Right renal cortex interstitium (tissue), 3 donors: ENCODE measurements around the gene TMEM198. TPM values are rescaled to one million over a fixed set of nuclear protein-coding genes. Genes with fewer than 3 reads are reported as not detected.

Source experiments
- DNase-seq, 3 donors: peaks; one replicate each; pipeline ENCODE4 v3.0.0-alpha.2; 2013; ENCODE audit warnings: low read depth in 3 of 3, low spot score in 2 of 3
- polyA plus RNA-seq, 3 donors: library from polyadenylated mRNA; unstranded; fragments of 120-200 nt; gene quantifications; one replicate each; pipeline ENCODE4 v1.2.1, GENCODE V29; 2013; ENCODE audit not compliant: insufficient read length in 3 of 3

TMEM198 gene
- polyA plus RNA-seq, 3 donors = 2.5 to 2.6 (median 2.5) TPM

DNA sequence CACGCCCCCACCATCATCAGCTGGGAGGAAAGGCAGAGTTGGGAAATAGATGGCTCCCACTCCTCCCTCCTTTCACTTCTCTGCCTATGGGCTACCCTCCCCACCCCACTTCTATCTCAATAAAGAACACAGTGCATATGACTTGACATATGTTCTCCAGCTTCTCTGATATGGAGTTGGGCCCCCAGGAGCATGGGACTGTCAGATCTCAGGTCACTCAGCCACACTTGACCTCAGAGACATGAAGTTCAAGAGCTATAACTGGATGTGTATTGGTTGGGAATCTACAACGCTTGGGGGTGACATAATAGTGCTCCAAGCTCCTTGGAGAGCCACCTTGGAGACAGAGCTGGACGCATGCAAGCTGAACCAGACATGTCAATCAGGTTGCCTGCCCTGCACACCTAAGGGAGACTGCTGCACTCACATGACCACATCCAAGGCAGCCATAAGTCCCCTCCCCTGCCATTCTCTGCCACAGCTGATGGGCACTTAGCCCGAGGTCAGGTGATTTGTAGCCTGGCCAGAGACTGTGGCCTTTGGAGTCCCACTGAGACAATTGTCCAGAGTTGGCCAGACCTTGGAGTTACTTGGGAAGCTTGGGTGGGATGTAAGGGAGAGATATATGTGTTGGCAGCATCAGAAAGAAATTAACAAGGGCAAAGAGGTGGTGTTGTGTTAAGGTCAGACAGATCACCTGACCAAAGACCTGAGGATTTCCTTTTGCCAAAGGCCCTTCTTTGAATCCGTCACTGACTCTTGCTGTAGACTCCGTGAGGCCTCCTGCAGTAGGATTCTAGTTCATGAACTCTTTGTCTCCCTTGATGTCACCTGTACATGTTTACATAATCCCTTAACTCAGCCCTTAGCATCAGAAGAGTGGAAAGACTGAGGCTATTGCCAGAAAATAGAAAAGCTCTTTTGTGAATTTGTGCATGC is 32.0 kb downstream of the TMEM198 start:
- DNase-seq = no peak

DNA sequence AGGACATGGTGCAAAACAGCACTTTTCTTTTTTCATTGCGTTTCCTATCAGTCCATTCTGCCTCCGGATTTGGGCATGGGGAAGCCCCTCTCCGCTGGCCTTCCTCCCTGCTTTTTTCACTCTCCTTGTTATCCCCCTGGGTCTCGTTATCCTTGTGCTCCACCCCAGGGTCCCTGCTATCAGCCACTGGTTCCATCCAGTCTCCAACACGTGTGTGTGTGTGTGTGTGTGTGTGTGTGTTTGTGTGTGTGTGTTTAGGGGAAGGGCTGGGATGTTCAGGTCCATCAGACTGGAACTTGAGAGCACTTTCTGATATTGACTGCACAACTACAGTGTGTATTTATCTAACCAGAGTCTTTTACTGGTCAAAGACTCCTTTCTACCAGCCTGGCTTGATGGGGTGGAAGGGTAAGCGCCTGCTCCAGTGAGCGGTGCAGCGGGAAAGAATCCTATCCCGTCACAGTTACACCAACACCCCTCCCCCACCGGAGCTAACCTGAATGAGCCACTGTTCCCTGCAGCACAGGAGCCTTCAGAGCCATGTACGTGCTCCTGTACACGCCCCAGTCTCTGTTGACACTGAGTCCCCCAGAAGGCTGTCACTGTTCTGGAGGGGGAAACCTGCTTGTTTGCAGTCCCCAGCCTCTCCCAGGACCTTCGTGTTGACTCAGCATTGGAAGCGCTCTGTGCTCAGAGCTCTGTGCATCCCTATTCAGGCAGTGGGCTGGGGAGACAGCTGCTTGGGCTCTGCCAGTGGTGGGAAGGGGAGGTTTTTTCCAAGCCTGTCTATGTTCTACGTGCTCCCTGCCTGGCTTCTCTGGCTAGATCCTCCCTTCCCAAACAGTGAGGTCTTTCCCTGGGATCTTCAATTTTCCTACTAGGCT is 32.9 kb downstream of the TMEM198 start:
- DNase-seq = no peak

DNA sequence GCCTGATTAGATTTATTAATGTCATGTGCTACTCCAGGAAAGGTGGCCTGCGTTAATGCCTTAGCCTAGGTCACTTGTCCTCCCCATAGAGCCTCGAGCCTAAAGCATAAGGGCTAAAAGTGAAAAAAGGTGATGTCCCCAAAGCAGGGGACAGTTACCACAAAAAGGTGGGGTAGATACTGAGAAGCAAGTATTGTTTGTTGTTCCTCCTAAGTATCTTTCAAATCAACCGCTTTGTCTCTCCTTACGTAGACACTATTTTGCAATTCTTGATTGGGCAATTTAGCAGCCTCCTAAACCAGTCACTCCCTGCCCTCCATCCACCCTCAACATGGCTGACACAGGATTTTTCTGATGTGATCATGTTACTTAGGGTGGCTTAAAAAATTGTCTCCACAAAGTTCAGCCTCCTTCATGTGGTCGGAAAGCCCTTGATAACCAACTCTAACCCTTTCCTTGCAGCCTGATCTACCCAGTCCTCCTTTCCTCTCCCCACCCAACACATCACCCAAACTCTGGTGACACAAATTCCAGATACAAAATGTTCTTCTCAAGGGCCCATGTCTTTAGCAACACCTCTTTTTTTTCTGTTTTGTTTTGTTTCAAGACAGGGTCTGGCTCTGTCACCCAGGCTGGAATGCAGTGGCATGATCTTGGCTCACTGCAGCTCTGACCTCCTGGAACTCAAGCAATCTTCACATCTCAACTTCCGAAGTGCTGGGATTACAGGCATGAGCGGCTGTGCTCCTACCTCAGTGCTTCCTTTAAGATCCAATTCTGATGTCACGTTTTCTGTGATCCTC is 35.2 kb downstream of the TMEM198 start:
- no peak for DNase-seq

DNA sequence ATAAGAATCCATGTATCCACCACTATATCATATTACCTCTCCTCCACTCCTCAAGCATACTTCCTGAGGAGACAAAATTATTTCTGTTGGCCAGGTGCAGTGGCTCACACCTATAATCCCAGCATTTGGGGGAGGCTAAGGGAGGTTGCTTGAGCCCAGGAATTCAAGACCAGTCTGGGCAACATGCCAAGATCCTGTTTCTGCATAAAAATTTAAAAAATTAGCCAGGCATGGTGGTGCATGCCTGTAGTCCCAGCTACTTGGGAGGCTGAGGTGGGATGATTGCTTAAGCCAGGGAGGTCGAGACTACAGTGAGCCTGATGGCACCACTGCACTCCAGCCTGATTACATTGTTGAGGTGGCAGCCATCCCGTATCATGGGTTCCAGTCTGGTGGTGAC is 37.5 kb downstream of the TMEM198 start:
- no peak for DNase-seq

DNA sequence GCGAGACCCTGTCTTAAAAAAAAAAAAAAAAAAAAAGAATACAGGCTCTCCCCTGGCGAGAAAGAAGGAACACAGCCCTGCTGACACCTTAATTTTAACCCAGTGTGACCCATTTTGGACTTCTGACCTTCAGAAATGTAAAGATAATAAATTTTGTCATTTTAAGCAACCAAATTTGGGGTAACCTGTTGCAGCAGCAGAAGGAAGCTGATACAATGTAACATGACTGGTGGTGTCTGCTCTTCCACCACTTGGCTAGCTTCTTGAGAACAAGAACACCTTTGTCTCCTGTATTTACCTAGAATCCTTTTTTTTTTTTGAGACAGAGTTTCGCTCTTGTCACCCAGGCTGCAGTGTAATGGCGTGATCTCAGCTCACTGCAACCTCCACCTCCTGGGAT is 47.3 kb downstream of the TMEM198 start:
- DNase-seq = no peak

DNA sequence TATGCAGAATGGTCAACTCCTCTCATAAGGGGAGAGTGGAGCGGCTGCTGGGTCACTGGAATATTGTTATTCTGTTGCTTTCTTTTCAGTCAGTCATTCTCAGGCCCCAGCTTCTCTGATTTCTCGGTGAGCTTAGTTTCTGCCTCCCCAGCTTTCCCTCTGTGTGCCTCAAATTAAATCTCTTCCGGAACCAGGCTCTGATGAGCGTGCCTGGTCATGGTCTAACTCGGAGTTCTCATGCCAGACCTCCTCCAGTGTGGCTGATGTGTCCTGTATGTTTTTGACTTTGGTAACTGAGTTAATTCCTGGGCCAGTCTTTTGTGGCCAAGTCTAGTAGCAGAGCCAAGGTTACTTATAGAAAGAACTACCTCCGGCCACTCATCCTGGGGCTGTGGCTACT is 48.9 kb downstream of the TMEM198 start:
- DNase-seq = no peak

DNA sequence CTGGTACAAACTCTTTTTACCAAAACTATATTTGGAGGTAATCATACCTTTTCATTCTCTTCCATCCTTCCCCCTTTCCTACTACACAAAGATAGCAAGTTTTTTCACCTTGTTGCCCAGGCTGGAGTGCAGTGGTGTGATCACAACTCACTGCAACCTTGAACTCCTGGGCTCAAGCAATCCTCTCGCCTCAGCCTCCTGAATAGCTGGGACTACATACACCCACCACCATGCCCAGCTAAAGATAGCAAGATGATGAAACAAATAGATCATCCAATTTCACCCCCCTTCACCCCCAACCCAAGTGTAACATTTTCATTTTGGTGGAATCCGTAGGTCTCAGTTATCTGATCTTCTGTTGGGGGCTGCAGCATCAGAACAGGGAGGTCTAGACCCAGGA is 49.3 kb downstream of the TMEM198 start:
- DNase-seq = no peak

DNA sequence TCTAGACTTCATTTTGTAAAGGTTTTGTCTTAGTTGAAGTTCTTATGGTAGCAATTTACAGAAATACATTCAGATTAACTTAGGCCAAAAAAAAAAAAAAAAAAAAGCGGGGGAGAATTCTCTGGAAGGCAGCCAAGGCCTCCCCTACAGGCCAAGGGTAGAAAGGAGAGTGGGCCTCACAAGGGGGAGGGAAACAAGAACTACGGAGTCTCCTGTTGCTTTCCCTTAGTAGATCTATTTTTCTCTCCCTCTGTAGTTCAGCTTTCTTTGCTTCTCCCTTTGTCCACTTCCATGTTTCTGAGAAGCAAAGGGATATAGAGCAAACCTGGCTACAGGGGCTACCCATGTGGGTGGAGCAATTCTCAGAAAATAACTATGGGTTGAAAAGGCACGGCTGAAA is 51.4 kb downstream of the TMEM198 start:
- DNase-seq = no peak

DNA sequence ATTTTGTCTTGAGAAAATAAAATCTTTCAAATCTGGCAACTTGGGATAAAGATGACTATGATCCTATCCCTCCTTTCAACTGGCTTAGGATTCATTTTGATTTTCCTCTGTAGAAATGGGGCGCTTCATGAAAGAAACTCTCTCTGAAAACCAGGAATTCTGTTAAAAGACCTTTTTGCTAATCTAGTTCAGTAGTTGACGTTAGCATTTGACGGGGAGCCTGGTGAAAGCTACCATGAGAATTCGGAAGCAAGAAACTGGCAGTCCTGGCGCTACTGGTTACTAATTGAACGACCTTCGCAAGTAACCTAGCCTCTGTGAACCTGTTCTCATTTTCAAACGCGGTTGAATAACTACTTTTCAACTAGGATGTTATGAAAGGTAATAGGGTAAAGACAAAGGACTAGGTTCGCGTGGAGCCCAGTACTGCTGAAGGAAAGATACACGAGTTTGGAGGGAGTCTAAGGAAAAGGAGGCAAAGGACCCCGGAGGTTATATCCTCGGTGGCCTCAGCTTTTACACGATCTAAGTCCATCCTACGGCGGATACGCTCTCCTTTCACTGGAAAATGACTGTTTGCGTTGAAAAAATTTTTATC is 53.2 kb downstream of the TMEM198 start:
- no peak for DNase-seq

DNA sequence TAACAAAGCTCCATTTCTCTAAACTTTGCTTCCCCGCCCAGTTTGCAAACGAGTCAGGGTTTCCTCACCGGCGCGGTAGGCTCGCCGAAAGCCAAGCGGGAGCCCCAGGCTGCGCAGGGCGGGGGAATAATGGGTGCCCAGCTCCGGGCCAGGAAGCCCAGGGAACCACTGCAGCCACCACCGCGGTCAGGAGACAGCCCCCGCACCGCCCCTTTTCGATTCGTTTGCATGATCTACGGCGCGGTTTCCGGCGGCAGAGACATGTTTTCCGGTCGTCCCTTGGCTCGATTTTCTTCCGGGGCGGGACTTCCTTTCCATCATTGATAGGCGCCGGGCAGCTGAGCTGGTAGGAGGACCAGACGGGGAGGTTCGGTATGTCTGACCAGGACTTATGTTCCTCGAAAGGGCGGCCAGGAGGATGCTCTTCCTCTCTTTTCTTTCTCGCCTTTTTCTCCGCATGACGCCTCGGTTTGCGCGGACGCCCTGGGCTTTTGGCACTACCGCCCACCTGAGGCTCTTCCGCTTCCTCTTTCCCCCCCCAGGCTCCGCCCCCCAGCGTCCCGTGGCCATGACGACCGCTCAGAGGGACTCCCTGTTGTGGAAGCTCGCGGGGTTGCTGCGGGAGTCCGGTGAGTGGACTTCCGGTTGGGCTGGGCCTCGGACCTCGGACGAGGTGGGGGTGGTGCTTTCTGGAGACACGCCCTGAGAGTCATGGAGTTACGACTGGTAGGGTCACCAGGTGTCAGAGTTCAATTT is 53.9 kb downstream of the TMEM198 start, which contains the start of gene STK11IP:
TSS of gene STK11IP (plus strand) at position 306 of the 756 bp plus-strand sequence. CDS start at position 569, 263 bp downstream.
- DNase-seq = peak; percentile 95 to 97 (median 97)

DNA sequence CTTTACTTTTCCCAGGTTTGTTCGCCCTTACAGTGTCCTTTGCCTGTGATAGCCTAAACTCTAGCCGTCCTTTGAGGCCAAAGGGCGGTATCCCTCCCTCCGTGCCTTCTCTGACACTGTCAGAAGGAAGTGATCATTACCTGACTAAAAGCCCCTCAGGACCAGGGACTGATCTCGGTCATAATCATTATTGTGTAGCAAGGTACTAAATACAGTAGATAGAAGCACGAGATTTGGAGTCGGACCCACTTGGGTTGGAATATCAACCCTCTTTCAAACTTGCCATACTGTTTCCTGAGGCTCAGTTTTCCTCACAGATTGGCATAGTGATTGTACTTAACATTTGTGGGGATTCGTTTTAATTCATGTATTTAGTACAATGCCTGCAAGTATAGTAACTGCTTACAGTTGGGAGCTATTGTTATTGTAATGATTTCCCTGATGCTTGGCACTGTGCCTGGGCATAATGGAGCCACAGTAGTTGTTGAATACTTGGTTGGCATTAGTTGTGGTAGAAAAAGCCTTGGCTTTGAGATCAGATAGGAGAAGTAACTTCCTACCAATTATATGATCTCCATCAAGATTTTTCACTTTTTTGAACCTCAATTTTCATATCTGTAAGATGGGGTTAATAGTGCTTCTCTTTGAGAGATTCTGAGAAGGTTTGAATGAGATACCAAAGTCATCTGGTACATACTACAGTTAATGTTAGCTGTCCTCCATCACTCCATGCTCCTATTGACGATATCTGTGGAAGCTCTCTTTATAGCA is 54.7 kb downstream of the TMEM198 start:
- DNase-seq = no peak

Other genes starting within 250 kb of the TMEM198 start
- gene PTPRN, start 234.6 kb upstream of the TMEM198 start, polyA plus RNA-seq = under 1 TPM in 1 of 3 donors, not detected in 2; 0.08 TPM
- gene RESP18, start 211.3 kb upstream of the TMEM198 start, polyA plus RNA-seq = not detected
- 10 to 100 TPM; 48.3 to 54.7 (median 51.2) TPM for gene DNPEP, start 156.1 kb upstream of the TMEM198 start, polyA plus RNA-seq
- gene DES, start 125.7 kb upstream of the TMEM198 start, polyA plus RNA-seq = 10 to 100 TPM in 1 of 3 donors, 1 to 10 TPM in 2; 5.5 to 10.1 (median 7.4) TPM
- 10 to 100 TPM in 1 of 3 donors, 1 to 10 TPM in 2; 9.2 to 11.2 (median 9.4) TPM for gene SPEG, start 109.2 kb upstream of the TMEM198 start, polyA plus RNA-seq
- gene GMPPA, start 45.1 kb upstream of the TMEM198 start, polyA plus RNA-seq = 10 to 100 TPM; 32.0 to 37.8 (median 32.6) TPM
- gene ASIC4, start 29.5 kb upstream of the TMEM198 start, polyA plus RNA-seq = under 1 TPM; 0.07 to 0.14 (median 0.11) TPM
- gene CHPF, start 219 bp upstream of the TMEM198 start, polyA plus RNA-seq = 10 to 100 TPM; 21.0 to 25.3 (median 23.6) TPM
- gene OBSL1, start 27.5 kb downstream of the TMEM198 start, polyA plus RNA-seq = 100 to 1,000 TPM; 110 to 125 (median 124) TPM
- gene INHA, start 28.3 kb downstream of the TMEM198 start, polyA plus RNA-seq = under 1 TPM; 0.46 to 0.90 (median 0.72) TPM
- 10 to 100 TPM; 18.9 to 20.7 (median 19.4) TPM for gene STK11IP, start 53.8 kb downstream of the TMEM198 start, polyA plus RNA-seq
- gene SLC4A3, start 83.6 kb downstream of the TMEM198 start, polyA plus RNA-seq = 1 to 10 TPM; 5.4 to 7.1 (median 6.1) TPM